Effector CD8-positive, alpha-beta T cell (primary cell): Measurements from ENCODE around the gene BMPR1A.

ENCODE experiments used
- DNase-seq: peaks from one replicate; lab custom pipeline; 2025; lab: John Stamatoyannopoulos, UW

The BMPR1A gene

DNA sequence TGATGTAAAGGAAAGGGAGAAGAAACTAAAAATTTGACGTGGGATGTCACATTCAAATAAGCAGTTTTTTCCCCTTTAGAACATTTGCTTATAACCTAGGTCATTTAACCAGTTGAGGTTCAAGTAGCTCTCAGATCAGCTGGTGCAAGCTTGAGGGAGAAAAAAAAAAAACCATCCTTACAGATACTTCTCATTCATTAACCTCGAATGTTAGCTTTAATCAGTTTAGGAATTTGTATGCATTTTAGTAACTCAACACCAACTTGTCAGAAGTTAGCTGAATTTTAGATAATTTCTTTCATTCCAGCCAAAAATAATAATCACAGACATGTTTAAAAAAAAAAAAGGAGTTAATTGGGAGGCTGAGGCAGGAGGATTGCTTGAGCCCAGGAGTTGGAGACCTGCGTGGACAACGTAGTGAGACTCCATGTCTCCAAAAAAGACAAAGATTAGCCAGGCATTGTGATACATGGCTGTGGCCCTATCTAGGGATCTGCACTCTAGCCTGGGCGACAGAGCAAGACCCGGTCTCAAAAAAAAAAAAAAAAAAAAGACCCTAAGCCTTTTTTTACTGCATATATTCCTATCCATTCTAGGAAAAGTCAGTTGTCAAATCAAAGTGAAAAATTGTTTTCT is 46.2 kb downstream of the BMPR1A start:
- DNase-seq = no peak

DNA sequence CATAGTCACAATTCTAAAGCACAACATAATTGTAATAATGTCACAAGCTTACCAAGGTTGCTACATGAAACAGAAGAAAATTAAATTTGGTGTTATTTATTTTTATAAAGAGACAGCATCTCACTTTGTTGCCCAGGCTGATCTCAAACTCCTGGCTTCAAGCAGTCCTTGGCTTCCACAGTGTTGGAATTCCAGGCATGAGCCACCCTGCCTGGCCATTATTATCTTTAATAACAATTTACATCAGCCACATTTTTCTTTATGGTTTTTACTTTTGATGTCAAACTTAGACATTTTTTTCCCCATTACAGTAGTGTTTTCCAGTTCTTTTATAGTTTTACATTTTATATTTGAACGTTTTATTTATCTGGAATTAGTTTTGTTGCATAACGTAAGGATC is 46.7 kb downstream of the BMPR1A start:
- no peak for DNase-seq

DNA sequence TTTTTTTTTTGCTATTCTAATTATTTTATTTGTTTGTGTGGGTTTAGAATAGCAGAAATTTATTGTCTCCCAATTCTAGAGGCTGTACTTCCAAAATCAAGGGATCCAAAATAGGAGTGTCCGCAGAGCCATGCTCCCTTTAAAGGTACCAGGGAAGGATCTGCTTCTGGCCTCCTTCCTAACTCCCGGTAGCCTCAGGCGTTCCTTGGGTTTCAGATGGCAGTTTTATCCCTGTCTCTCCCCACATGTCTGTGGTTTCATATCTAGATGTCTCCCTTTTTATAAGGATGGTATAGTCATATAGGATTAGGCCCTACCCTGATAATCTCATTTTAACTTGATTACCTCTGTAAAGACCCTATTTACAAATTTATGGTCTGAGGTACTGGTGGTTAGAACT is 48.4 kb downstream of the BMPR1A start:
- DNase-seq = no peak

DNA sequence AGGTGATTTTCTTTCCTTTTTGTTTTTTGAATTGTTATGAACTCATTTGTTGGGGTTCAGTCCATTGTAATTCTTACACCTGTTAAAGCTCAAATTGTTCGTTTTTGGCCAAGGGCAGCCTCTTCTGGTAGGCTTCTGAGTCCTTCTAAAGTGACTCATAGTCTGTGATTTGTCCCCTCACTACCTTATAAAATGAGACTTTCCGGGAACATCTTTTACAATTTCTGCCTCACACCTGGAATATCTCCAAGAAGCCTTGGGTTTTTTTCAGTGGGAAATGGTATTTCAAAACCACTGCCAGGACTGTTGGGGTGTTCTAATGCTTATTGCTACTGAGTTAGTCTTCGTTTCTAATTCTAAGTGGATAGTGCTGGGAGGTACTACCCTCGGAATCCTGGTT is 56.7 kb downstream of the BMPR1A start:
- no peak for DNase-seq

DNA sequence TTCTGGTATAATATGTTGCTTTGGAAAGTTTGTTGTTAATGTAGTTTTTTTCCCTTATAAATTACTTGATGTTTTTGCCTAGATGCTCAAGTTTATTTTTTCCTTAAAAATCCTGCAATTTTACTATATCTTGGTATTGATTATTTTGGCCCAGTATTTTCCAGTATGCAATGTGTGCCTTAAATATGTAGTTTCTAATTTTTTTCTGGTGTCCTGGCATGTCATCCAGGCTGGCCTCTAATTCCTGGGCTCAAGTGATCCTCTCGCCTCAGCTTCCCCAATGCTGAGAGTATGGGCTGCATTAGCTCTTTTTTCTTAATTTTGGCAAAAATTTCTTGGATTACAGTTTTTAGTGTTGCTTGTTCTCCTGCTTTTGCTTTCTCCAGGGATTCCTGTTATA is 57.6 kb downstream of the BMPR1A start:
- DNase-seq = no peak

DNA sequence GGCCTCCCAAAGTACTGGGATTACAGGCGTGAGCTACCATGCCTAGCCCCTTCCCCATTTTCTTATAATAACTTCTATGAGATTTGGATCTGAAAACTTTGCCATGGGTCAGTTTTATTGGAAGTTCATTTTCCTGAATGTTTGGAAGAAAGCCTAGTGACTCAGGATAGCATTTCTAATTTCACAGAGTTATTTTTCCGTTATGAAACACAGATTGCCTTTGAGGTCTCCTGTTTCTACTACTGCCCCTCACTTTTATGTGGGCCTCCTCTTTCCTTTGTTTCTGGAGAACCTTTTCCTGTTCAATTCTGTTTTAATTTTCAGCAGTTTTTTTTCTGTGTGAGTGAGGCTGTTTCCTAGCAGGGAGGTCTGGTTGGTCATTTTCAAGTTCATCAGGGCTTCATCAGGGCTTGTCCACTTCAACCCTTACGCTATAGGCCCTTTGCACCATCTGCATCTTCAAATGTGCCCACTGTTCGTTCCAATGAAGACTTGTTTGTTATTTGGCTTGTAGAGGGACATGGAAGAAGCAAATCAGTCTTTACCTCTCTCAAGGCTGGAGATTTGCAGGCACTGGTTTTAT is 58.7 kb downstream of the BMPR1A start:
- DNase-seq = no peak

DNA sequence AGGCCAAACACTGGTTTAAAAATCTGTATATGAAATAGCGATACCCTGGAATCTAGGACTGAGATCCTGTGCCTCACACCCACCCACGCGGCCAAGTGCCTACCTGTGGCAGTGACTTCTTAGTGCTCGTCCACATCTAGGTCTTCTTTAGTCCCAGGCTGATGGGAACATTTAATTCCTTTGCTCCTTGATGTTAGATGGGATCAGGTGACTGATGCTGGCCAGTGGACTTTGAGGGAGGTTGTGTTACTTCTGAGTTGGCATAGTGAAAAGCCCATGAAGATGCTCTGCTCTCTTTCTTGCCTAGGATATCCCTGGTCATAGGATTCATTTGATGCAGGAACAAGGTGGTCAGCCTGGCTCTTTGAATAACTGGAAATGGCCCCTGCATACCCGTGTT is 59.2 kb downstream of the BMPR1A start:
- no peak for DNase-seq

DNA sequence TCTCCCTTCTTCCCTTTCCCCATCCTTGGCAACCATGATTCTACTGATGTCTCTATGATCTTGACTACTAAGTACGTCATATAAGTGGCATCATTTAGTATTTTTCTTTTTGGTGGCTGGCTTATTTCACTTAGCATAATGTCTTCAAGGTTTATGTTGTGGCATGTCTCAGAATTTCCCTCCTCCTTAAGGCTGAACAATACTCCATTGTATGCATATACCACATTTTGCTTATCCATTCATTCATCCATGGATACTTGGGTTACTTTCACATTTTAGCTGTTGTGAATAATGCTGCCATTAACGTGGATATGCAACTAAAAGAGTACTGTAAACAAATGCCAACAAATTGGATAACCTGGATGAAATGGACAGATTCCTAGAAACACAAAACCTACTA is 60.8 kb downstream of the BMPR1A start:
- no peak for DNase-seq

DNA sequence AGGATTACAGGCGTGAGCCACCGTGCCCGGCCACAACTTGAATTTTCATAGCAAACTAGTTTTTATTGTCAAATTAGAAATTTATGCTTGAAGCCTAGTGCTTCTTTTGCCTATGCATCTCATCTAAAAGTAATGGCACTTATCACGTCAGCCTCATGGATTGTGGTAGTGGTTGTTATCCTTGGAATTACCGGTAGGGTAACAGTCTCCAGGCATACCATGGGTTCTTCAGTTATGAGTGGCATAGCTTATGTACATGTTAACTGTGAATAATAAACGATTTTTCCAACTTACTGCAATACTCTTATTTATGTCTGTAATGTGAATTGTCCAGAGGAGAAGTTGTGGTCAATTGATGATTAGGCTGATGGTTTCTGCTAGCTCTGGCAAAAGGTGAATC is 63.1 kb downstream of the BMPR1A start:
- DNase-seq = no peak

DNA sequence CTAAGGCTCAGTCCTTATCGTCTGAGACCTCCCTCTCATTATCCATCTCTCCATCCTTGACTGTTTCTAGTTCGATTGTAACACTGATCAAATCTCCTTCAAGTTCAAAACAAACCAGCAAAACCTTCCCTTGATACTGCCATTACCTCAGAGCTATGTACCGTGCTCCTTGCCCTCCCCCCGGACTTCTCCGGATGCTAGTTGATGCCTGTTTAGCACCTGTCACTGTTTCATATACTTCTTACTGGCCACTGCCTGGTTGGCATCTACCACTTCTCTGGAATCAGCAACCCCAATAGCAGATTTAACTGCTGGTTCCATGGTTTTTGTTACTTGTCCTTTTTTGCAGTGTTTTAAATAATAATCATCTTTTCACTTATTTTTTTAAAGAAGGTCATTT is 64.1 kb downstream of the BMPR1A start:
- no peak for DNase-seq

DNA sequence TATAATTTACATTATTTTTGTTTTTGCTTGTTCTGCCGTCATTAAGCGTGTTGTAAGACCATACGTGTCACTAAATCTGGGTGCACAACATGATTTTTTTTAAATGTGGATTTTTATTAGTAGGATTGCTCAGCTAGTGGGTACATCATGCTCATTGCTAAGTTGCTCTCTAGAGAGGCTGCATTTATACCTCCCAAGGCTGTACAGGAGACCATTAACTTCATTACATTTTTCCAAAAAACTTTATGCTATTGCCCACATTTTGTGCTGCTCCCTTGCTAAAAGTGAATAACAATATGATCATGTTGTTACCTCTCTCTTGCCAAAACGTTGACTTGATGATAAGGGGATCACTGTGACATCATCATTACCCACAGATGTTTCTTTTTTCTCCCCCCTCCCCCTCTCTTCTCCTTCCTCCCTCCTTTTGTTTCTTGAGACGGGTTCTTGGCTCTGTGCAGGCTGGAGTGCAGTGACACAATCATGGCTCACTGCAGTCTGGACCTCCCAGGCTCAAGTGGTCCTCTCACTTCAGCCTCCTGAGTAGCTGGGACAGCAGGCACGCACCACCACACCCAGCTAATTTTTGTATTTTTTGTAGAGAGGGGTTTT is 65.1 kb downstream of the BMPR1A start:
- no peak for DNase-seq

DNA sequence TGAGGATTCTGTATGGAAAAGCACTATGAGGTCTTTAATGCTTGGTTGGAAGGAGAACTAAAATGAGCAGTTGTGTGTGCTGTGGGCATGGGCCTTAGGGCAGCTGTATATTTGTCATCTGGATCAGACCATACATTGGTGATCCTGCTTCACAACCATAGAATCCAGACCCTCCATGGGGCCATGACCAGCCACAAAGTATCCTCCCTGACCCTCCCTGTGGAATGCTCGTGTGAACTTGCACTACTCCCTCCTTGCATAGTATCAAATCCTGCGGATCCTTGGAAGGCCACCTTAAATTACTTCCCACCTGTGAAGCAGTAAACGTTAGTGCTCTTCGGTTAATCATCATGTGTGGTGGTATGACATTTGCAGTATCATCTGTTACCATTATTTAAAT is 67.1 kb downstream of the BMPR1A start:
- no peak for DNase-seq

DNA sequence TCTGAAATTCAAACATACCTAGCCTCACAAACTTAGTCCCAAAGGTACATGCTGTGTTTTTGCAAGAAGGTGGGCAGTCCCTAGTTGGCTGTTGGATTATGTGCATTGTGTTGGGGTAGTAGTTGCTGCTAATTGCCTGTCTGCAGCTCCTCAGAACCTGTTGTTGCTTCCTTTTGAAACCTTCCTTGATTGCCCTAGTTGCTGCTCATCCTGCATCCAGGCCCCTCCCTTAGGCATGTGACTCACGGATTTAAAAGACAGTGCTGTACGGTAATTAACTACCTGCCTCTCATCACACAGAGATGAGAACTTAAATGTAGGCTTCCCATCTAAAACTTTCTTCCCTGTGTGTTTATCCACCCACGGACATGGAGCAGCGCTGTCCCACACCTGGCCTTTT is 67.7 kb downstream of the BMPR1A start:
- no peak for DNase-seq

DNA sequence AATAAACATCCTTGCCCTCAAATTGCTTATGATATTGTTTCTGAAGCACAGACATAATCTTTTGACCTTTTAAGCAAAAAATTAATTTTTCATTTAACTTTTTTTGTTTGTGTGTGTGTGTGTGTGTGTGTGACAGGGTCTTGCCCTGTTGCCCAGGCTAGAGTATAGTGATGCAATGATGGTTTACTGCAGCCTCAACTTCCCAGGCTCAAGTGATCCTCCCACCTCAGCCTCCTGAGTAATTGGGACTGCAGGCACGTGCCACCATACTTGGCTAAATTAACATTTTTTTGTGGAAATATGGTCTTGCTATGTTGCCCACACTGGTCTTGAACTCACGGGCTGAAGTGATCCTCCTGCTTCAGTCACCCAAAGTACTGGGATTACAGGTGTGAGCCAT is 68.9 kb downstream of the BMPR1A start:
- no peak for DNase-seq

DNA sequence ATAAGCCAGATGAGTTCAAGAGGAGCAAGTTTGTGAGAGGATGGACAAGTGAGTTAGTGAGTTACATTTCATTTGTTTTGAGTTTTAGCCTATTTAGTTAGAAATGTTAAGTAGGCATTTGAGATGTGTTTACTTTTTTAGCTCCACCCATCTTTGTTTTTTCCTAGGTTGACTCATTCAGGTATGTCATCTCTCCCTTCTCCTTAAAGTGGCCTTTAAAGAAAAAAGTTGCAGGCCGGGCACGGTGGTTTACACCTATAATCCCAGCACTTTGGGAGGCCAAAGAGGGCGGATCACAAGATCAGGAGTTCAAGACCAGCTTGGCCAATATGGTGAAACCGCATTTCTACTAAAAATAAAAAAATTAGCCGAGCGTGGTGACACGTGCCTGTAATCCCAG is 71.2 kb downstream of the BMPR1A start:
- no peak for DNase-seq

DNA sequence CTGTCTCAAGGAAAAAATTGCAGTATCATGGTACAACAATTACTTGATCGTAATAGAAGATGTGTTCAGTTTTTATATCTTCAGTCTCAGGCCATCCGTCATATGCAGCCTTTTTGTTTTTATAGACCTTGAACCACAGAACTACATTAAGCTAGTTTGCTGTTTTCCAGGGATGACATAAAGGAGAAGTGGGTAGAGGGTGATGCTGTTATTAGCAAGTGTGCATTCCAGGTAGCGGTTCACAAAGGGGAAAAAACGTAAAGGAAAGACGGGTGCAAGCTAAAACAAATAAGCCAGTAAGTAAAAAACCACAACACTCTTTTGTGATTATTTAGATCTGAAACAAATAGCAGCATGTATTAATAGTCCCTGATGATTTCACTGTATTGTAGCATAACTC is 71.7 kb downstream of the BMPR1A start:
- DNase-seq = no peak

DNA sequence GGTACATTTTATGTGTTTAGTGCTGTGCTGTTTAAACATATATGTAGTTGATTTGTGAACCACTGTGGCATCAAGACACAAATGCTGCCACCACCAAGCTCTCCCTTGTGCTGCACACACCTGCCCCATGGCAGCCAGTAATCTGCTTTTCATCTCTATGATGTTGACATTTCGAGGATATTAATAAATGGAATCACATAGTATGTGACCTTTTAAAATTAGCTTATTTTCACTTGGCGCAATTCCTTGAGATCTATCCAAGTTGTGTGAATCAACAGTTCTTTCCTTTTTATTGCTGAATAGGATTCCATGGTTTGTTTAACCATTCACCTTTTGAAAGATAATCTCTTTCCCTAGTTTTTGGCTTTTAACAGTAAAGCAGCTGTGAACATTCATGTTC is 73.1 kb downstream of the BMPR1A start:
- no peak for DNase-seq

DNA sequence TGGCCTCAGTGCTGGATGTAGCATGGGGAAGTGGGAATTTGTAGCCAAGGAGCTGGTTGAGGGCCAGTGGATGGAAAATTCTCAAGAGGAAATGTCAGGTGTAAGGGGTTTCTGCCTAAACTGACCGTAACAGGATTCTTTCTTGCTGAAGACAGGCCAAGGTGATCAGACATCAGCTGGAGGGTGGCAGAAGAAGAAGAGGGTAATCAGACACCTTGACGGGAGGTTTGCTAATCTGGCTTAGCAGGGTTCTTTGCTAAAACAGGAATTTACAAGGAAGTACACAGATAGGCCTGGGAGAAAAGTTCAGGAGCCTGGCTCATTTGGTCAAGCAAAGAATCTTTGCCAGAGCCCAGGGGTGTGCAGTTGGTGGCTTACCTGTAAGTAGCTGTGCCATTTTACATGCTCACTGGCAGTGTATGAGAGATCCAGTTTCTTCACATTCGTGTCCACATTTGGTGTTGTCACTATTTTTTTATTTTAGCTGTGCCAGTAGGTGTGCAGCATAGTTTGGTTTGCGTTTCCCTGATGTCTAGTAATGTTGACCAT is 73.7 kb downstream of the BMPR1A start:
- DNase-seq = no peak

DNA sequence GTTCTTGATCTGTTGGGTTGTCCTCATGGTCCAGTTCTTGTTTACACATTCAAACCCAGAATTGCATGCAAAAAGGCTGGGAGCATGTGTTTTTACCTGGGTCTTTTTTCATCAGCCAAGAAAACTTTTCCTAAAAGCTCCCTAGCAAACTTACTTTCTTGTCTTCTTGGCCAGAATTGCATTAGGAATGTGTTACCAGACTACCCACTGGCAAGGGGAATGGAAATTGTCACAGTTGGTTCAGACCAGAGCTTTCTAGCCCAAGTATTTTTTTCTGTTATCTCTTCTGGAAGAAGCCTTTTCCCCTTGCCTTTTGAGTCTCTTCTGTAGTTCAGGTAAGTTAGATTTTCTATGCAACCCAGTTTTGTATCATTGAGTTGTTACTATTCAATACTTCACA is 77.5 kb downstream of the BMPR1A start:
- DNase-seq = no peak

DNA sequence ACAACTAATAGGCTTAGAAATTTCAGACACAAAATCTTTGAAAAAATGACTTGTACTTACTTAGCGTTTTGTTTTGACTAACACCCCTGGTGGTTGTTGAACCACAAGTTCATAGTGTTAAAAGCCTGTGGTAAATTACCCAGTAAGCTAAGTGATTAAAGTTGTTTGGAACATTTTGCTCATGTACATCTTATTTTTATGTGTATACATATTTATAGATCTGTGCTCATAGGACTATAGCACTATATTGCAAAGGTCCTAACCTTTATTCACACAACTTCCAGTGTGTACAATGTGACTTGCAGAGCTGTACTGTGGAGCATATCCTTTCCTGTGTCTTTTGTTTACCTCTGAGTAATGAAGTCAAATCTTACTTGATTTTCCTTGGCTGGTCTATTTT is 79.6 kb downstream of the BMPR1A start:
- DNase-seq = no peak

DNA sequence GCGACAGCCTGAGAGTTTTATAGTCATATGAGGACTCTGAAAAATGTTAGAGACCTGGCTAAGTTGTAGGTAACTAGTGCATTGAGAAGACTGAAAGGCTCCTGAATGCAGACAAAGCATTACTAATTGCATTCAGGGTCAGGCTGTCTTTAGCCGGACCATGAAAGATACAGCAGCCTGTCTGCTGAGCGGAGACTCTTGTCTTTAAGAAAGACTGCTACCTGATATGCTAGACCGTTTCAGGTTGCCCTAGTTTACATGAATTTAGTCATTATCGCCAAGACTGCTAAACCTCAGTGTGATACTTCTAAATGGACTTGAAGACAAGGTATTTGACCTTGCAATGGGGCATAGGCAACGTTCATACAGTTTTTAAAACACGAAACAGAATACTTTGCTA is 81.2 kb downstream of the BMPR1A start:
- DNase-seq = no peak

DNA sequence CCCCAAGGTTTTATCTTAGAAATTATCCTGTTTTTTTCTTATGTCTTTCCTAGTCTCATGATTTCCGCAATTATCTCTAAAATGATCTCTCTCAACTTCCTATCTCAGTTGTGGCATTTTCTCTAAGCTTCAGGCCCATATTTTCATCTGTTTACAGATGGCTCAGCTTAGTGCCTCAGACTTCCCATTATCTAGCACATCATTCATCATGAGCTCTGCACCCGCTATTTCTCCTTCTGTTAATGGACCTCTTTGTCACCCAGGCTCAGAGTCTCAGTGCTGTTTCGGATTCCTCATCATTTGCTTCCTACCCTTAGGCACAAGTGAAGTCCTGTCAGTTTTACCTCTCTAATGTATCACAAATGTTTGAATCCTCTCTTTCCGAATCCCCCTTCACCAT is 84.1 kb downstream of the BMPR1A start:
- DNase-seq = no peak

DNA sequence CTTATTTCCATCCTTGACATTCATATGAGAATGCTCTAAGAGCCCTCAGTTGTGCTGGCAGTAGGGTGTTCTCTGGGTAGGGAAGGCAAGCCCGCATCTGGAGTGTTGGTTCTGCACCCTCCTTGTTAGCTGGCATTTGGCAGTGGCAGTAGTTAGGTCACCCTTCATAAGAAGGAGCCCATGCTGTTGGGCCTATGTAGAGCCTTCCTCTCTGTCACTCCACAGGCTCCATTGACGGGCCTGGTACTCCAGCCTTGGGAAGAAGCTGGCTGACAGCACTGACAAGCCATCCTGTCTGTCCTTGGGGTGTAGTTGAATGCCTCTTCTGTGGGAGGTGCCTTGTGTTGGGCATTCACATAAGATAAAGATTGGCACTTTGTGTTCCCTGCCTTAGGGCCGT is 89.7 kb downstream of the BMPR1A start:
- no peak for DNase-seq

DNA sequence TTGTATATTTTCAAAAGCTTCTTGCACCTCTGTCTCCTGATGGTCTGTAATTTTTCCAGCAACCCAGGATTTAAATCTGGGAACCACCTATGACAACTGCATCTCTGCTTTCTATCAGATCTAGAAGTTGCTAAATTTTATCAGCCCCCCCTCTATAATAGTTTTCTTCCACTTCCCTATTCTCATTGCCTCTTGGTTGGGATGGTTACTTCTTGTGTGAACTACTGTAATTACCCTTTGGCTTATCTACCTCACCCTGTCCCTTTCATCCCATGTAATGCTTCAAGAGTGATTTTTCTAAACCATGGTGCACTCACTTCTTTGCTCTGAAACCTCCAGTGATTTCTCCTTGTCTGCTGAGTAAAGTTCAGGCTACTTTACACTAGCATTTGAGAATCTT is 92.3 kb downstream of the BMPR1A start:
- no peak for DNase-seq
